Measurements from ENCODE around the gene SEMA3C.
A peak's percentile ranks its signal among the peaks of the same experiment; 100 is the strongest.

SEMA3C gene

DNA sequence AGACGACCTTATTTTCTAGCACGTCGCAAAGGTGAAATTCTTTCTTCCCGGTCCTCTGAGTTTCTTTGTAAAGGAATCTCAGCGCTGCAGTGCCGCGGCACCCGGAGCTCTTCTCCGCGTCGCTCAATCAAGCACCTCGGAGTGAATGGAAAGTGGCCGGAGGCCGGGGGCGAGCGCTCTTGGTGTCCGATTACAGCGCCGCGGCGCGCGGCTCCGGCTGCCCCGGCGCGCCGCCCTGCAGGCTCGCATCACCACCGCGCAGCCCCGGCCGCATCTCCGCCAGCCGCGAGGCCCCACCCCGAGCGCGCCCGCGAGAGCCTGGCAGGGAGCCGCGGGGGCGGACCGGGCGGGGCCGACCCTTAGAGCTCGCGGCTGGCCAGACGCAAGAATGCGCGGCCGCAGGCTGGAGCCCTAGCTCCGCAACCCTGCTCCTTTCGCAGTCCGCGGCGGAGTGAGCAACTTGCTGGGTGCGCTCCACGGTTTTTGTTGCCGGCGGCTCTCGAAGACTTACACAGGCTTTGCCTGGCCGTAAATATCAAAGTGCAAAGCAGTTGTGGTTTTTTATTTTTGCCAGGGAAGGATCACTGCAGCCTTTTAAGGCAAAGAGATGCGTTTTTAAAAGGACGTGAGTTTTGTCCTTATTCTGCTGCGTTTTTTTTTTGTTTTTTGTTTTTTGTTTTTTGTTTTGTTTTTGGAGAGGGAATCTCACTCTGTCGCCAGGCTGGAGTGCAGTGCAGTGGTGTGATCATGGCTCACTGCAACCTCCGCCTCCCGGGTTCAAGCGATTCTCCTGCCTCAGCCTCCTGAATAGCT lies at the start of gene SEMA3C:
Gene SEMA3C, minus strand, starts transcription at position 143 of the 813 bp plus-strand sequence. CDS start 2,270 bp downstream, outside the sequence.
- DNase-seq (ENCODE audit: low spot score), result peak; percentile 95

- no peak for DNase-seq (ENCODE audit: low spot score)
Observed at GRCh38 chr7:80968606-80969005, 49.8 kb upstream of the SEMA3C start.

GRCh38 chr7:80967917-80968297 lies 49.1 kb upstream of the SEMA3C start:
- DNase-seq (ENCODE audit: low spot score), result no peak

- no peak for DNase-seq (ENCODE audit: low spot score)
Observed at GRCh38 chr7:80967071-80967916, 48.4 kb upstream of the SEMA3C start.

GRCh38 chr7:80960244-80960795 lies 41.5 kb upstream of the SEMA3C start:
- no peak for DNase-seq (ENCODE audit: low spot score)

- DNase-seq (ENCODE audit: low spot score), result no peak
Observed at GRCh38 chr7:80957226-80957777, 38.5 kb upstream of the SEMA3C start.

GRCh38 chr7:80954191-80954590 lies 35.3 kb upstream of the SEMA3C start:
- no peak for DNase-seq (ENCODE audit: low spot score)

DNA sequence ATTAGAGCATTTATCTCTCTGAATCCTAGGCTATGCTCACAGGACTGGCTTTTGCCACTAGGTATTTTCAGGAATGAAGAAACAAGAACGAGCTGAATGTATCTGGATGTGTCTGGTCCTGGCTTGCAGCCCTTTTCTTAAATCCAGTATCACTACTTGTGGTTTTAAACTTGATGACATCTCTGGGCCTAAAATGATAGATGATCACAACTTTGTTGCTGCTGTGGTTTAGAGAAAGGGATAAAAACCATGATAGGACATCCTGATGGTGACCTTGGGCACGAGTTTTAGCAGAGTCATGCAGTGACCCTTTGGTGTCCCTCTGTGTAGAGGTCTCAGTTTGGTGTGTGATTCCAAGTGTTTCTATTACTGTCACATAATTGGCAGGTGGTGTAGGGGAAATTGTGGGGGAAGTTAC lies 31.7 kb upstream of the SEMA3C start:
- no peak for DNase-seq (ENCODE audit: low spot score)

- no peak for DNase-seq (ENCODE audit: low spot score)
Observed at GRCh38 chr7:80949449-80949848, 30.6 kb upstream of the SEMA3C start.

DNA sequence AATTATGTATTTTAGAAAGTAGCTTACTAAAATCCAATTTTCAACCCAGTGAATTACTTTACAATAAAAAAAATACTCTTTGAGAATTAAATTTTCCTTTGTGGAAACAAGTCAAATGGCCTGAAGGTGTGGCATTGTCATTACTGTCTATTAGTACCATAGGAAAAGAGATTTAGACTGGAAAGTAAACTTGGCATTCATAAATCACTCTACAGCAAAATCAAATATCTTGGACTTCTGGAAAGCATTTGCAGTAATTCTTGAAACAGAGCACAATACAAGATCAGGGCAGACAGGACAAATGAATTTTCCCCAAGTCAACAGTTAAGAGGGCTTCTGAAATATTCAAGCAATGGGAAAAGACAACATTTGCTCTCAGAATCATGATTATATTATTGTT lies 28.0 kb upstream of the SEMA3C start:
- DNase-seq (ENCODE audit: low spot score), result no peak

GRCh38 chr7:80945976-80946375 lies 27.1 kb upstream of the SEMA3C start:
- no peak for DNase-seq (ENCODE audit: low spot score)

- DNase-seq (ENCODE audit: low spot score), result no peak
Observed at GRCh38 chr7:80943342-80943741, 24.5 kb upstream of the SEMA3C start.

GRCh38 chr7:80942261-80943041 lies 23.6 kb upstream of the SEMA3C start:
- DNase-seq (ENCODE audit: low spot score), result no peak

- no peak for DNase-seq (ENCODE audit: low spot score)
Observed at GRCh38 chr7:80941208-80941758, 22.4 kb upstream of the SEMA3C start.

- no peak for DNase-seq (ENCODE audit: low spot score)
Observed at GRCh38 chr7:80940539-80941207, 21.8 kb upstream of the SEMA3C start.

DNA sequence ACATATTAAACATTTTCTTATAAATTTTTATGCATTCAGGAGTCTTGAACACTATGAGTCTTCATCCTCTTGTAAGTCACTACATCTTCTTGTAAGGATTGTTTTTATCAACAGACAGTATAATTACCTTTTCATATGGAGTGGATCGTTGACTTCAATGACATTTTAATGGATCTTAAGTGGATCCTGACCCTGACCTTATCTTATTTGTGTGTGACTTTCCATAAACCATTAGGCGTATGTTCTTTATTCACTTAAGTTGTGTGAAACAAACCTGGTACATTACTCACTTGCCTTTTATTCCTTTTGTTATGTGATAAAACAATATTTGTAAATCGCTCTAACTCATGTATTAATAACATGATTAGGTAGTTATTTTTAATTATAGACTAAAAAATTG lies 18.5 kb upstream of the SEMA3C start:
- no peak for DNase-seq (ENCODE audit: low spot score)

DNA sequence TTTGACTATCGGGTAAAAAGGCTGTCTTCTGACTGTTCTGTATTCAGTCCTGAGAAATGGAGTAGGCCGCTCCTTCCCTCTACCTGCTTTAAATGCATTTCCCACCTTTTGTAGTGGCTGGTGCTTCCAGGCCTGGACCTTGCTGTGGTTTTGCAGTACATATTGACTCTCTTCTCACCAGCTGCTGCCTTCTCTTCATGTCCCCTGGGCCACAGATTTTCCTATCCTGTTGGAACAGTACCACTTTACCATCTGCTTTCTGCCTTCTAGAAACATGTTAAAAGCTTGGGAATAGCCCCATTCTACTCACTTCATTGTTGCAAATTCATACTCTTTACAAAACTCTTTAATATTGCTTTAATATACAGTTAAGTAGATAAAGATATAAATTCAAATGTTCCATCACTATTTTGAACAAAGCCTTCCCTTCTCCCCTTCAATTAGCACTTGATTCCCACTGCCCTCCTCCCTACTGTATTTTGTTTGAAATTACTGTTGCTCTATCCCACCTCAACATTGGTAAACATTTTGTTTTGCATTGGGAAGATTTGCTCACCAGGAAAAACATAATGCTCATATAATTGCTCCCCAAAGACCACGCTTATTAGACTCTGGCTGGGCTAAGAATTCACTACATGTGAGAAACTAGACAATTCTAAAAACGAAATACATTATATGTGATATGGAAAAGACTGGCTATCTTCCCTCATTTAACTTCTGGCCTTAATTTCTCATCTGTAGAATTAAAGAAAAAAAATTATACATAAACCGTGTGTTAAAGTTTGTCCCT lies 17.3 kb upstream of the SEMA3C start:
- no peak for DNase-seq (ENCODE audit: low spot score)

- DNase-seq (ENCODE audit: low spot score), result no peak
Observed at GRCh38 chr7:80934321-80934720, 15.5 kb upstream of the SEMA3C start.

DNA sequence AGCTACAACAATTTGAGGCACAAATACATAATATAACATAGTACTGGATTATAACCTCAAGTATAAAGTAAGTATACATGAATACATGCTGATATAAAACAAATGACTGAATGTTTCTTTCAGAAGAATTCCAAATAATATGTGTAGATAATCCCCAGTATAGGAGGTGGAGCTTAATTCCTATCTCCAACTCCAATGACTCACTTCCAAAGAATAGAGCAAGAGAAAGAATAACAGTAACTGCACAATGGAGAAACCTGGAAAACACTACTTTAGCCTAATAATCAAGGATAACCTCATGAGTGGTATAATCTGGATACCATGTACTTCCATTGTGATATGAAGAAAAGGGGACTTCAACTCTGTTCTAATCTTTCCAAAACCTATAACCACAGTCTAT lies 13.7 kb upstream of the SEMA3C start:
- no peak for DNase-seq (ENCODE audit: low spot score)

DNA sequence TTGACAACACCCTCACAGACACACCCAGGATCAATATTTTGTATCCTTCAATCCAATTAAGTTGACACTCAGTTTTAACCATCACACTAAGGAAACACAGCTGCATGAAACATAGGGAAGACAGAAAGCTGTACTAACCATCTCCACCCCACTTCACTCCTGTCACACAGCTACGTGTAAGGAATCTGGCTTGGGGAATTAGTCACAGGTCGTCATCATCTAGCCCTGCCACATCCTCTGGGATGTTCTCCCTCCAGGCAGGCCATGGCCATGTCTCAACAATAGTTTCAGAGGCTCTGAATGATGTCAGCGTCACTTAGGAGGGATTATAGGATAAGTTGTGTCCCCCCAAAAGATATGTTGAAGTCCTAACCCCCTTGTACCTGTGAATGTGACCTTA lies 10.8 kb upstream of the SEMA3C start:
- DNase-seq (ENCODE audit: low spot score), result no peak
